Cardiac fibroblast (primary cell): ENCODE measurements around the gene SNX18.
"Not testable (repeated sequence)": the region's sequence is repeated elsewhere in the genome, so short reads cannot be mapped to it uniquely, and the experiment has no call there.

Experiments
- DNase-seq, 2 donors: peaks; one replicate each; pipeline versions ENCODE4 v3.0.0 to v3.0.0-alpha.2; 2010; ENCODE audit warnings: low read depth in 2 of 2
- H3K4me3 ChIP-seq, 2 donors: replicated peaks in 1 of 2; 1 replicate in 1 of 2; 2 replicates in 1 of 2; pipeline ENCODE4 v1.5.1; 2011; ENCODE audit warnings: low read depth in 2 of 2, low read length in 2 of 2, mild to moderate bottlenecking in 2 of 2, moderate library complexity in 1 of 2
- CTCF ChIP-seq: IDR thresholded peaks from one replicate; pipeline ENCODE4 v1.5.1; 2011; ENCODE audit warnings: low read depth, mild to moderate bottlenecking, low read length, inconsistent platforms

Gene SNX18

GRCh38 chr5:54477941-54478478 is 39.5 kb upstream of the SNX18 start:
- H3K4me3 ChIP-seq, result no peak overlapping the region
- TF ChIP-seq CTCF, result no peak

GRCh38 chr5:54480296-54480695 is 37.3 kb upstream of the SNX18 start:
- no peak overlapping the region for H3K4me3 ChIP-seq
- TF ChIP-seq CTCF, result no peak
- DNase-seq, result no peak

More at GRCh38 chr5:54477941-54478478, 39.5 kb upstream of the SNX18 start:
- no peak for DNase-seq

- DNase-seq, result no peak
- no peak for TF ChIP-seq CTCF
- H3K4me3 ChIP-seq, result no peak overlapping the region
Observed at GRCh38 chr5:54484219-54484894, 33.2 kb upstream of the SNX18 start.

GRCh38 chr5:54485659-54486058 is 31.9 kb upstream of the SNX18 start:
- not testable (repeated sequence) for DNase-seq, H3K4me3 ChIP-seq

GRCh38 chr5:54489648-54489979 is 27.9 kb upstream of the SNX18 start:
- not testable (repeated sequence) for DNase-seq, H3K4me3 ChIP-seq

- peak in 1 of 2 donors; percentile 20 for DNase-seq
- TF ChIP-seq CTCF, result no peak
- no peak overlapping the region for H3K4me3 ChIP-seq
Observed at GRCh38 chr5:54491326-54491725, 26.2 kb upstream of the SNX18 start.

- DNase-seq, result peak; percentile 15 to 60
- no peak overlapping the region for H3K4me3 ChIP-seq
- TF ChIP-seq CTCF, result no peak
Observed at GRCh38 chr5:54492178-54492577, 25.4 kb upstream of the SNX18 start.

- no peak for DNase-seq
- no peak for TF ChIP-seq CTCF
- no peak overlapping the region for H3K4me3 ChIP-seq
Observed at GRCh38 chr5:54495027-54495426, 22.5 kb upstream of the SNX18 start.
